ENCODE results near the gene RAB8B. TPM values are rescaled to one million over a fixed set of nuclear protein-coding genes. Genes with fewer than 3 reads are reported as not detected.

RAB8B gene
- total RNA-seq, 1 experiment from 2014 or later = 16.0 TPM

GRCh38 chr15:63310646-63311045 lies 121.2 kb downstream of the RAB8B start:
- no peak overlapping the region for H3K27ac Mint-ChIP-seq (ENCODE audit: unreplicated experiment)
- H3K27me3 Mint-ChIP-seq (ENCODE audit: unreplicated experiment) = no peaks in the 10 kb centered on the region
- CTCF ChIA-PET = interaction anchor here (0.7 kb wide), 1 partner anchor 153 kb away, joined by 3 read pairs; no protein-coding TSS in a partner anchor
- no peak for TF ChIP-seq CTCF (IDR thresholded peaks at IDR 0.05; ENCODE audit: unreplicated experiment)
- H3K9me3 Mint-ChIP-seq (ENCODE audit: low read depth, unreplicated experiment) = peaks cover 5% of the 10 kb centered on the region
- intact Hi-C loops (cut with micrococcal nuclease; ENCODE audit: unreplicated experiment) = no loop called here
- H3K36me3 Mint-ChIP-seq (ENCODE audit: insufficient read depth, unreplicated experiment) = no peaks in the 10 kb centered on the region
- peaks cover 8% of the 10 kb centered on the region for H3K4me1 Mint-ChIP-seq (ENCODE audit: low read depth, unreplicated experiment)
- BruUV-seq (replicated peaks) = no TSS peak
- H3K4me3 Mint-ChIP-seq (ENCODE audit: low read depth, unreplicated experiment) = no peak overlapping the region
- no peak for DNase-seq

- DNase-seq = no peak
- CTCF ChIA-PET = interaction anchor here (0.6 to 0.7 kb wide), 2 partner anchors 666 to 725 kb away, joined by 3 read pairs; no protein-coding TSS in a partner anchor
- H3K27me3 Mint-ChIP-seq (ENCODE audit: unreplicated experiment) = peaks cover under 1% of the 10 kb centered on the region
- TF ChIP-seq CTCF (IDR thresholded peaks at IDR 0.05; ENCODE audit: unreplicated experiment) = no peak
- BruUV-seq (replicated peaks) = no TSS peak
- no peak overlapping the region for H3K4me3 Mint-ChIP-seq (ENCODE audit: low read depth, unreplicated experiment)
- H3K4me1 Mint-ChIP-seq (ENCODE audit: low read depth, unreplicated experiment) = peaks cover 8% of the 10 kb centered on the region
- peaks cover 5% of the 10 kb centered on the region for H3K9me3 Mint-ChIP-seq (ENCODE audit: low read depth, unreplicated experiment)
- intact Hi-C loops (cut with micrococcal nuclease; ENCODE audit: unreplicated experiment) = no loop called here
- no peak overlapping the region for H3K27ac Mint-ChIP-seq (ENCODE audit: unreplicated experiment)
- no peaks in the 10 kb centered on the region for H3K36me3 Mint-ChIP-seq (ENCODE audit: insufficient read depth, unreplicated experiment)
These were observed 122.9 kb downstream of the RAB8B start for GRCh38 chr15:63312286-63312685.

- no TSS peak for BruUV-seq (replicated peaks)
- CTCF ChIA-PET = no interaction called here
- H3K36me3 Mint-ChIP-seq (ENCODE audit: insufficient read depth, unreplicated experiment) = no peaks in the 10 kb centered on the region
- DNase-seq = no peak
- no peak for TF ChIP-seq CTCF (IDR thresholded peaks at IDR 0.05; ENCODE audit: unreplicated experiment)
- H3K9me3 Mint-ChIP-seq (ENCODE audit: low read depth, unreplicated experiment) = peaks cover 5% of the 10 kb centered on the region
- peaks cover 13% of the 10 kb centered on the region for H3K27me3 Mint-ChIP-seq (ENCODE audit: unreplicated experiment)
- no peak overlapping the region for H3K27ac Mint-ChIP-seq (ENCODE audit: unreplicated experiment)
- H3K4me3 Mint-ChIP-seq (ENCODE audit: low read depth, unreplicated experiment) = no peak overlapping the region
- intact Hi-C loops (cut with micrococcal nuclease; ENCODE audit: unreplicated experiment) = no loop called here
- peaks cover 7% of the 10 kb centered on the region for H3K4me1 Mint-ChIP-seq (ENCODE audit: low read depth, unreplicated experiment)
These were observed 124.4 kb downstream of the RAB8B start for GRCh38 chr15:63313825-63314224.

GRCh38 chr15:63314409-63314808 lies 125.0 kb downstream of the RAB8B start:
- Mint-ChIP-seq H3K27ac (ENCODE audit: unreplicated experiment) (no peak overlapping the region), H3K4me1 (ENCODE audit: low read depth, unreplicated experiment) (peaks cover under 1% of the 10 kb centered on the region), H3K9me3 (ENCODE audit: low read depth, unreplicated experiment) (peaks cover 5% of the 10 kb centered on the region), H3K27me3 (ENCODE audit: unreplicated experiment) (peaks cover 13% of the 10 kb centered on the region), H3K4me3 (ENCODE audit: low read depth, unreplicated experiment) (no peak overlapping the region), H3K36me3 (ENCODE audit: insufficient read depth, unreplicated experiment) (no peaks in the 10 kb centered on the region)
- intact Hi-C loops (cut with micrococcal nuclease; ENCODE audit: unreplicated experiment) = no loop called here
- no peak for DNase-seq
- no TSS peak for BruUV-seq (replicated peaks)
- CTCF ChIA-PET = no interaction called here
- no peak for TF ChIP-seq CTCF (IDR thresholded peaks at IDR 0.05; ENCODE audit: unreplicated experiment)

Other genes with a start within 250 kb of the RAB8B start
- gene TPM1, start 146.9 kb upstream of the RAB8B start, total RNA-seq (2022) = 691 and 1,158 TPM in 2 replicates
- gene LACTB, start 67.7 kb upstream of the RAB8B start, total RNA-seq (2022) = 16.1 and 17.3 TPM in 2 replicates
- gene RPS27L, start 32.1 kb upstream of the RAB8B start, total RNA-seq (2022) = 64.4 and 66.8 TPM in 2 replicates
- 11.4 and 11.6 TPM in 2 replicates for gene APH1B, start 88.0 kb downstream of the RAB8B start, total RNA-seq (2022)
- 21.5 and 26.0 TPM in 2 replicates for gene CA12, start 192.2 kb downstream of the RAB8B start, total RNA-seq (2022)